Activated gamma-delta T cell treated with anti-CD3 and anti-CD28 coated beads, Interleukin-2, amount 50 U/mL, for 16 hours (primary cell): ENCODE measurements around the gene IQCE.
"Not testable (repeated sequence)": the region's sequence is repeated elsewhere in the genome, so short reads cannot be mapped to it uniquely, and the experiment has no call there.

Source experiments
- DNase-seq: peaks from one replicate; pipeline ENCODE4 v3.0.0-alpha.2; 2020; ENCODE audit warnings: low read depth

The IQCE gene

GRCh38 chr7:2521952-2522591, 36.7 kb upstream of the IQCE start:
- peak; percentile 72 for DNase-seq

GRCh38 chr7:2522780-2523433, 35.9 kb upstream of the IQCE start:
- DNase-seq, result no peak

- no peak for DNase-seq
Measured at GRCh38 chr7:2523461-2523936, 35.3 kb upstream of the IQCE start.

- no peak for DNase-seq
Measured at GRCh38 chr7:2523941-2524807, 34.6 kb upstream of the IQCE start.

- no peak for DNase-seq
Measured at GRCh38 chr7:2524808-2525657, 33.7 kb upstream of the IQCE start.

- DNase-seq, result no peak
Measured at GRCh38 chr7:2525658-2526630, 32.8 kb upstream of the IQCE start.

GRCh38 chr7:2526659-2527504, 31.9 kb upstream of the IQCE start:
- DNase-seq, result no peak

GRCh38 chr7:2527505-2528467, 31.0 kb upstream of the IQCE start:
- no peak for DNase-seq

- DNase-seq, result no peak
Measured at GRCh38 chr7:2528481-2529095, 30.2 kb upstream of the IQCE start.

- DNase-seq, result peak; percentile 48
Measured at GRCh38 chr7:2529161-2530070, 29.4 kb upstream of the IQCE start.

GRCh38 chr7:2530071-2530987, 28.4 kb upstream of the IQCE start:
- DNase-seq, result peak; percentile 67

GRCh38 chr7:2530994-2531795, 27.6 kb upstream of the IQCE start:
- not testable (repeated sequence) for DNase-seq

GRCh38 chr7:2531796-2532110, 27.0 kb upstream of the IQCE start:
- not testable (repeated sequence) for DNase-seq

- not testable (repeated sequence) for DNase-seq
Measured at GRCh38 chr7:2532199-2532772, 26.5 kb upstream of the IQCE start.

GRCh38 chr7:2532816-2533215, 26.0 kb upstream of the IQCE start:
- DNase-seq, result not testable (repeated sequence)
